Measurements from ENCODE around the gene CLEC16A.

The CLEC16A gene

GRCh38 chr16:11092788-11093571 is 148.6 kb downstream of the CLEC16A start:
- Histone ChIP-seq H3K4me1 (ENCODE audit: control insufficient read depth, insufficient read depth, low read length) (peaks cover 14% of the 10 kb centered on the region), H3K9ac (ENCODE audit: low read length) (no peak overlapping the region), H3K4me3 (ENCODE audit: low read length) (no peak overlapping the region), H3K36me3 (ENCODE audit: control insufficient read depth, insufficient read depth, low read length) (no peaks in the 10 kb centered on the region), H3K27me3 (ENCODE audit: control insufficient read depth, insufficient read depth, low read length) (no peaks in the 10 kb centered on the region), H3K9me3 (ENCODE audit: control insufficient read depth, low read length) (no peaks in the 10 kb centered on the region)

DNA sequence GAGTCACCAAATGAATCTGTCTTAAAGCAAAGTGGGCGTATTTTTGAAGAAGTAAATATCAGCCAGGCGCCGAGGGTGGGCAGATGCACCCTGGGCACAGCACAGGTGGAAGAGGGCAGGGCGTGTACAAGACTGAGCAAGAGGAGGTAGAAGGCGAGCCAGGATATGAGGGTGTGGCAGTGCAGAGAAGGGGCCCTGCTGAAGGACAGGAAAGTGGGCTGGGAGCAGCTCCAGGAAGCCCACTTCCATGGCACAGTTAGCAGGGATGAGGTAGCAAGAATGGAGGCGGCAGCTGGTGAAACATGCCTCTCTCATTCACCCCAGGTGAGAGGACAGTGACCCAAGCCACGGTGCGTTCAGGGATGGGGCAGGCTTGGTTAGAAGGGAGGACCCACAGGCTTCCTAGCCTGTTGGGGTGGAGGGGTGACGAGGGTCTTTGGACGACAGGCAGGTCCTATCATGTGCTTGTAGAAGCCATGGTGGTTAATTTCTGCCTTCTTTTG is 149.3 kb downstream of the CLEC16A start:
- H3K27me3 ChIP-seq (ENCODE audit: control insufficient read depth, insufficient read depth, low read length) = no peaks in the 10 kb centered on the region
- H3K9me3 ChIP-seq (ENCODE audit: control insufficient read depth, low read length) = no peaks in the 10 kb centered on the region
- no peak overlapping the region for H3K9ac ChIP-seq (ENCODE audit: low read length)
- H3K4me3 ChIP-seq (ENCODE audit: low read length) = no peak overlapping the region
- peaks cover 14% of the 10 kb centered on the region for H3K4me1 ChIP-seq (ENCODE audit: control insufficient read depth, insufficient read depth, low read length)
- no peaks in the 10 kb centered on the region for H3K36me3 ChIP-seq (ENCODE audit: control insufficient read depth, insufficient read depth, low read length)

- Histone ChIP-seq H3K36me3 (ENCODE audit: control insufficient read depth, insufficient read depth, low read length) (no peaks in the 10 kb centered on the region), H3K4me1 (ENCODE audit: control insufficient read depth, insufficient read depth, low read length) (peaks cover 14% of the 10 kb centered on the region), H3K9ac (ENCODE audit: low read length) (no peak overlapping the region), H3K4me3 (ENCODE audit: low read length) (no peak overlapping the region), H3K27me3 (ENCODE audit: control insufficient read depth, insufficient read depth, low read length) (no peaks in the 10 kb centered on the region), H3K9me3 (ENCODE audit: control insufficient read depth, low read length) (no peaks in the 10 kb centered on the region)
These were observed 149.9 kb downstream of the CLEC16A start for GRCh38 chr16:11094075-11094856.

DNA sequence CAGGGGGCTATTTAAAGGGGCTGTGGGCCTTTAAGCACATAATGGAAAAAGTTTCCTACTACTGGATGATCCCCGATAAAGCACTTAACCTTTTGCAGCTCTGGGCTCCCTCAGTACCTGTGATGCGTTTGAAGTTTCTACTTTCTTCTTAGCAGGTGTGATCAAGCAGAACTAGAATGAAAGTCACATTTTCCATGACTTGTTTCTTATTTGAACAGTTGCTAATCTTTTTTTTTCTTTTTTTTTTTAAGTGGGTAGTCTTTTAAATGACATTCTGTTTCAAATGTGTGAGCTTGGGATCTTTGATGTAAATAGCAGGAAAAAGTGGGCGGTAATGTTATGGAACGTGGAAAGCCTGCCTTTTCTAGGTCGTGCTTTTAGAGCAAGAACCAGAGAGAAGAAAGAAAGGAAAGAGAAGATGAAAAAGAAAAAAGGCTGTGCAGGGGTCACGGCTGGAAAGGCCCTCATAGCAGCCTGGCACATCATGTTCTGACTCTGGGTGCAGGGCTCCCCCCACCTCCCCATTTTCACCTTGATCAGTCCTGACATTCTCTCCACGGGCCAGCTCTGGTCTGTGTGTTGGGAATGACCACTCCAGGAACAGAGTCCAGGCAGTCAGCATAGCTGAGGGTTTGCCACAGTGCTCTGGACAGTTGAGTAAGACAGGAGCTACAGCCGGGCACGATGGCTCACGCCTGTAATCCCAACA is 150.6 kb downstream of the CLEC16A start:
- Histone ChIP-seq H3K27me3 (ENCODE audit: control insufficient read depth, insufficient read depth, low read length) (no peaks in the 10 kb centered on the region), H3K9ac (ENCODE audit: low read length) (no peak overlapping the region), H3K36me3 (ENCODE audit: control insufficient read depth, insufficient read depth, low read length) (no peaks in the 10 kb centered on the region), H3K4me3 (ENCODE audit: low read length) (no peak overlapping the region), H3K4me1 (ENCODE audit: control insufficient read depth, insufficient read depth, low read length) (peaks cover 20% of the 10 kb centered on the region), H3K9me3 (ENCODE audit: control insufficient read depth, low read length) (no peaks in the 10 kb centered on the region)

GRCh38 chr16:11095935-11096334 is 151.6 kb downstream of the CLEC16A start:
- Histone ChIP-seq H3K4me1 (ENCODE audit: control insufficient read depth, insufficient read depth, low read length) (peaks cover 29% of the 10 kb centered on the region), H3K27me3 (ENCODE audit: control insufficient read depth, insufficient read depth, low read length) (no peaks in the 10 kb centered on the region), H3K36me3 (ENCODE audit: control insufficient read depth, insufficient read depth, low read length) (no peaks in the 10 kb centered on the region)

DNA sequence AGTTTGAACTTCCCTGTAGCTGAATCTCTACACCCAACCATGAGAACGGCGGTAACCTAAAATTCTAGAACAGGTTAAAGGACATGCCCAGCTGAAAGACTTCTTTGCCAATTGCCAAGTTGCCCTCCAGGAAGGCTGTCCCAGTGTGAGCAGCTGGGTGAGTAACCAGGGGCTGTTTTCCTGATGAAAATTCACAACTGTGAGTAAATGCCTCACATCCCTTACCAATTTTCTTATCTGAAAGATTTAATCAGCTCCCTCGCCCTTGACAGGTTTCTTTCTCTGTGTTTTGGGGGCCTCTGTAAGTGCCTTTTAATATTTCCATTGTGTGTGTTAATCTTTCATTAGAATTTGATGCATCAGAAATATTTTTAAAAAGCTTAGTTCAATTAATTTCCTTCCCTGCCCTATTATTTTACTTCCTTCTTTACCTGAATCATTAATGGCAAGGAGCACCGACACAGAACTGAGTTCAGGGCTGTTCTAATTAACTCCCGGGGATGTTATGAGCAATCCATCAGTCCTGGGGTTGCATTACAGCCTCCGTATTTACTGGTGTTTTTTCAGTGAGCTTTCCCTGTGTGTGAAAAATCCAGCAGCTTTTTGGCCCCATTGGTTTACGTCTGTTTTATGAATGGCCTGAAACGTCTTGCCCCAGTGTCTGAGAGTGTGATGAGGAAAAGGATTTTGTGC is 152.9 kb downstream of the CLEC16A start:
- Histone ChIP-seq H3K36me3 (ENCODE audit: control insufficient read depth, insufficient read depth, low read length) (no peaks in the 10 kb centered on the region), H3K4me3 (ENCODE audit: low read length) (no peak overlapping the region), H3K9ac (ENCODE audit: low read length) (no peak overlapping the region), H3K27me3 (ENCODE audit: control insufficient read depth, insufficient read depth, low read length) (no peaks in the 10 kb centered on the region), H3K4me1 (ENCODE audit: control insufficient read depth, insufficient read depth, low read length) (peaks cover 42% of the 10 kb centered on the region), H3K9me3 (ENCODE audit: control insufficient read depth, low read length) (no peaks in the 10 kb centered on the region)

More at GRCh38 chr16:11095935-11096334, 151.6 kb downstream of the CLEC16A start:
- Histone ChIP-seq H3K9me3 (ENCODE audit: control insufficient read depth, low read length) (no peaks in the 10 kb centered on the region), H3K4me3 (ENCODE audit: low read length) (no peak overlapping the region), H3K9ac (ENCODE audit: low read length) (no peak overlapping the region)

- no peaks in the 10 kb centered on the region for H3K27me3 ChIP-seq (ENCODE audit: control insufficient read depth, insufficient read depth, low read length)
- peaks cover 47% of the 10 kb centered on the region for H3K4me1 ChIP-seq (ENCODE audit: control insufficient read depth, insufficient read depth, low read length)
- no peak overlapping the region for H3K9ac ChIP-seq (ENCODE audit: low read length)
- no peak overlapping the region for H3K4me3 ChIP-seq (ENCODE audit: low read length)
- H3K9me3 ChIP-seq (ENCODE audit: control insufficient read depth, low read length) = no peaks in the 10 kb centered on the region
- H3K36me3 ChIP-seq (ENCODE audit: control insufficient read depth, insufficient read depth, low read length) = no peaks in the 10 kb centered on the region
These were observed 153.4 kb downstream of the CLEC16A start for GRCh38 chr16:11097787-11098167.

- no peaks in the 10 kb centered on the region for H3K36me3 ChIP-seq (ENCODE audit: control insufficient read depth, insufficient read depth, low read length)
- peaks cover 51% of the 10 kb centered on the region for H3K4me1 ChIP-seq (ENCODE audit: control insufficient read depth, insufficient read depth, low read length)
These were observed 154.4 kb downstream of the CLEC16A start for GRCh38 chr16:11098601-11099390.

DNA sequence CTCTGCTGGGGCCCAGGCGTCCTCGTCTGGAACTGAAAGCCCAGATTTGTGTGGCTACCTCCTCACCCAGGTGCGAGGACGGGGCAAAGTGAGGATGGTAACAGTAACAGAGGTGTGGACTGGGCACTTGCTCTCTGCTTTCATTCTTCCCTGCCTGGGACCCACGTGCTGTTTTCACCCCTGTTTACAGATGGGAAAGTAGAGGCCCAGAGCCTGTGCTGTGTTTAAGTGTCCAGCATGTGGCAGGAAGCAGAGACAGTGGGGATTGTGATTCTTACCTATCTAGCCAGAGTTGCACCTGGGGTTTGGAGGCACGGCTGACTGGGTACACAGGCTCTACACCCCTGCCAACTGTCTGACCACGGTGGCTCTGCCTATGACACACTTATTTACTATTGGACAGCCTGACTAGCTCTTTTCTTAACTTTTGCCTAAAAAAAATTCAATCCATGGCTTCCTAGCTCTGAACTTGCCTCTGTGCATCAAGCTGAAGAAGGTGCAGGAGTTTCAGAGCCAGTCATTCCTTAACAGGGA is 155.4 kb downstream of the CLEC16A start:
- Histone ChIP-seq H3K36me3 (ENCODE audit: control insufficient read depth, insufficient read depth, low read length) (no peaks in the 10 kb centered on the region), H3K9ac (ENCODE audit: low read length) (no peak overlapping the region), H3K9me3 (ENCODE audit: control insufficient read depth, low read length) (no peaks in the 10 kb centered on the region), H3K4me3 (ENCODE audit: low read length) (no peak overlapping the region), H3K4me1 (ENCODE audit: control insufficient read depth, insufficient read depth, low read length) (peaks cover 47% of the 10 kb centered on the region), H3K27me3 (ENCODE audit: control insufficient read depth, insufficient read depth, low read length) (no peaks in the 10 kb centered on the region)

More at GRCh38 chr16:11098601-11099390, 154.4 kb downstream of the CLEC16A start:
- Histone ChIP-seq H3K4me3 (ENCODE audit: low read length) (no peak overlapping the region), H3K27me3 (ENCODE audit: control insufficient read depth, insufficient read depth, low read length) (no peaks in the 10 kb centered on the region), H3K9me3 (ENCODE audit: control insufficient read depth, low read length) (no peaks in the 10 kb centered on the region), H3K9ac (ENCODE audit: low read length) (no peak overlapping the region)

GRCh38 chr16:11100239-11100750 is 155.9 kb downstream of the CLEC16A start:
- Histone ChIP-seq H3K36me3 (ENCODE audit: control insufficient read depth, insufficient read depth, low read length) (no peaks in the 10 kb centered on the region), H3K27me3 (ENCODE audit: control insufficient read depth, insufficient read depth, low read length) (no peaks in the 10 kb centered on the region), H3K4me3 (ENCODE audit: low read length) (no peak overlapping the region), H3K4me1 (ENCODE audit: control insufficient read depth, insufficient read depth, low read length) (peaks cover 51% of the 10 kb centered on the region), H3K9me3 (ENCODE audit: control insufficient read depth, low read length) (no peaks in the 10 kb centered on the region), H3K9ac (ENCODE audit: low read length) (no peak overlapping the region)

Measured in mucosa of stomach (tissue), 1 donor.